Fibroblast of the aortic adventitia (primary cell): ENCODE results near the gene INPP5F. TPM values are rescaled to one million over a fixed set of nuclear protein-coding genes. Genes with fewer than 3 reads are reported as not detected.

Experiments
- DNase-seq: peaks from one replicate; pipeline ENCODE4 v3.0.0-alpha.2; 2010; ENCODE audit warnings: low read depth
- H3K4me3 ChIP-seq: 2 replicates; pipeline ENCODE4 v1.5.1; 2011; ENCODE audit warnings: low read depth, mild to moderate bottlenecking, control low read depth, low read length, moderate library complexity
- CTCF ChIP-seq: IDR thresholded peaks from 2 replicates; pipeline ENCODE4 v1.5.1; 2011; ENCODE audit warnings: mild to moderate bottlenecking, low read length, control low read depth, inconsistent platforms; ENCODE audit not compliant: insufficient read depth
- total RNA-seq: library from RNA; depleted of rRNA; stranded (reverse); fragments of >200 nt; gene quantifications from 2 replicates; pipeline ENCODE4 v1.2.3, GENCODE V29; 2012; ENCODE audit warnings: low replicate concordance

Gene INPP5F
- total RNA-seq, 1 donor: 22.2 TPM

GRCh38 chr10:119723624-119724023 lies 2.2 kb upstream of the INPP5F start:
- TF ChIP-seq CTCF: no peak
- no peak overlapping the region for H3K4me3 ChIP-seq
- no peak for DNase-seq

- peak; percentile 27 for DNase-seq
- peak overlapping the region; percentile 73 for H3K4me3 ChIP-seq
- TF ChIP-seq CTCF: no peak
These were observed 995 bp upstream of the INPP5F start for GRCh38 chr10:119724593-119725516.

GRCh38 chr10:119725517-119725827 lies 378 bp upstream of the INPP5F start:
- TF ChIP-seq CTCF: no peak
- no peak for DNase-seq
- H3K4me3 ChIP-seq: peak overlapping the region; percentile 73

GRCh38 chr10:119726676-119727261 lies 919 bp downstream of the INPP5F start:
- peak overlapping the region; percentile 75 for H3K4me3 ChIP-seq
- no peak for DNase-seq
- TF ChIP-seq CTCF: no peak

- TF ChIP-seq CTCF: no peak
- H3K4me3 ChIP-seq: no peak overlapping the region
- DNase-seq: no peak
These were observed 2.4 kb downstream of the INPP5F start for GRCh38 chr10:119728172-119728800.

GRCh38 chr10:119734396-119735332 lies 8.8 kb downstream of the INPP5F start:
- no peak for TF ChIP-seq CTCF
- peak; percentile 50 for DNase-seq
- no peak overlapping the region for H3K4me3 ChIP-seq
